ENCODE measurements around the gene NLE1.

DNA sequence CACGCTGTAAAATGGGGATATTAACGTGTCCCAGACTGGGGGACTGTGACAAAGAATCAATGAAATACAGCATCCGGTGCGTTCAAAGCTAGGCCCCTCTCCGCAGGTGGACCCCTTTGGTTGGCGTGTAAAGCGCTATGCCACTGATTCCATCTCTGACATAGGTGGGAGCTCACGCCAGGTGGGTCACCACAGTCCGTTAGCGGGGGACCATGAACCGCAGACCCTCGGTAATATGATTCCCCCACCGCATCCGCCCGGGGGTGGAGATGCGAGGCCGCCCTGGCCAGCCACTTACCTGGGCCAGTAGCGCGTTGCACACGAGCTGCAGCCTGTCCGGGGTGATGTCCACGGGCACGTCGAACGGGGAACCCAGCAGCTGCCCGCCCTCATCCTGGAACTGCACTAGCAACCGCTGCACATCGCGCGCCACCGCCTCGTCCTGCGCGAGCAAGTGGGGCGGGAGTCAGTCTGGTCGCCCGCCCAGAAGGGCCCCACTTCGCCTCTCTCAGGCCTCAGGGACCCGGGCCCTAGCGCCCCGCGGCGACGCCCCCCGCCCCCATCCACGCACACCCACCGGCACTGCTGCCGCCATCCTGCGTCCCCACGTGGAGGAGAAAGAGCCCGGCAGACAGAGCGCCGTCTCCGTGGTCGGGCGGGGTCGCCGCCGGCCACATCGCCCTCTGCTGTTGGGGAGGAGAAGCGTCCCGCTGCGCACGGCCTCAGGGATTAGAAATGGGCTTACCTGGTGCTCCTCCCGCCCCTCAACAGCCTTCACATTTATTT lies at the start of gene NLE1:
- TF ChIP-seq, protein P1, sequence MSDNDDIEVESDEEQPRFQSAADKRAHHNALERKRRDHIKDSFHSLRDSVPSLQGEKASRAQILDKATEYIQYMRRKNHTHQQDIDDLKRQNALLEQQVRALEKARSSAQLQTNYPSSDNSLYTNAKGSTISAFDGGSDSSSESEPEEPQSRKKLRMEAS (IDR thresholded peaks at IDR 0.05; ENCODE audit: low read depth, low read length) = peak; percentile 96
- TF ChIP-seq, protein P2, sequence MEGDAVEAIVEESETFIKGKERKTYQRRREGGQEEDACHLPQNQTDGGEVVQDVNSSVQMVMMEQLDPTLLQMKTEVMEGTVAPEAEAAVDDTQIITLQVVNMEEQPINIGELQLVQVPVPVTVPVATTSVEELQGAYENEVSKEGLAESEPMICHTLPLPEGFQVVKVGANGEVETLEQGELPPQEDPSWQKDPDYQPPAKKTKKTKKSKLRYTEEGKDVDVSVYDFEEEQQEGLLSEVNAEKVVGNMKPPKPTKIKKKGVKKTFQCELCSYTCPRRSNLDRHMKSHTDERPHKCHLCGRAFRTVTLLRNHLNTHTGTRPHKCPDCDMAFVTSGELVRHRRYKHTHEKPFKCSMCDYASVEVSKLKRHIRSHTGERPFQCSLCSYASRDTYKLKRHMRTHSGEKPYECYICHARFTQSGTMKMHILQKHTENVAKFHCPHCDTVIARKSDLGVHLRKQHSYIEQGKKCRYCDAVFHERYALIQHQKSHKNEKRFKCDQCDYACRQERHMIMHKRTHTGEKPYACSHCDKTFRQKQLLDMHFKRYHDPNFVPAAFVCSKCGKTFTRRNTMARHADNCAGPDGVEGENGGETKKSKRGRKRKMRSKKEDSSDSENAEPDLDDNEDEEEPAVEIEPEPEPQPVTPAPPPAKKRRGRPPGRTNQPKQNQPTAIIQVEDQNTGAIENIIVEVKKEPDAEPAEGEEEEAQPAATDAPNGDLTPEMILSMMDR (IDR thresholded peaks at IDR 0.05; ENCODE audit: low read depth, low read length) = peak; percentile 82
- peak; percentile 63 for TF ChIP-seq POLR2A (IDR thresholded peaks at IDR 0.05; ENCODE audit: extremely low read depth, insufficient read length)
- peak; percentile 99 for TF ChIP-seq MYC (IDR thresholded peaks at IDR 0.05; ENCODE audit: low read depth, low read length)

Data from NB4 (cell line).